H1 (cell line): ENCODE results near the gene PLSCR5. TPM values are rescaled to one million over a fixed set of nuclear protein-coding genes. Genes with fewer than 3 reads are reported as not detected.

ENCODE experiments used
- CTCF ChIA-PET: fragments of 300-600 bp; sonication (Branson Sonifier 250); formaldehyde crosslinking; loops from one replicate; lab custom pipeline; 2021; ENCODE audit not compliant: partially characterized antibody; lab: Charles Lee
- POLR2A ChIA-PET: fragments of 300-600 bp; sonication (Branson Sonifier 250); formaldehyde crosslinking; loops from one replicate; lab custom pipeline; 2021; ENCODE audit warnings: inconsistent platforms; ENCODE audit not compliant: partially characterized antibody; lab: Charles Lee
- DNase-seq, 2 experiments: peaks; one replicate each; pipeline versions ENCODE4 v3.0.0 to v3.0.0-alpha.2; 2010 to 2022; ENCODE audit warnings: low spot score in 2 of 2, low read depth in 1 of 2, mixed read lengths in 1 of 2
- FAIRE-seq: peaks from 2 replicates; lab custom pipeline; 2011; peaks lifted over from hg19 to GRCh38; lab: Jason Lieb, UNC
- H2AFZ ChIP-seq: 2 replicates; pipeline ENCODE4 v1.8.1; 2012; ENCODE audit warnings: low read length, inconsistent platforms
- H2AK5ac ChIP-seq: 2 replicates; pipeline ENCODE4 v1.6.1; 2013; ENCODE audit warnings: low read depth, low read length
- H2BK120ac ChIP-seq: replicated peaks from 2 replicates; pipeline ENCODE3; 2013; ENCODE audit warnings: low read depth, low read length, inconsistent platforms
- H2BK12ac ChIP-seq: 2 replicates; pipeline ENCODE4 v1.6.1; 2013; ENCODE audit warnings: low read depth, low read length
- H2BK15ac ChIP-seq: 2 replicates; pipeline ENCODE4 v1.6.1; 2013; ENCODE audit warnings: low read length
- H2BK20ac ChIP-seq: 2 replicates; pipeline ENCODE4 v1.6.1; 2013; ENCODE audit warnings: low read length
- H2BK5ac ChIP-seq: 2 replicates; pipeline ENCODE4 v1.6.1; 2013; ENCODE audit warnings: low read depth, low read length
- H3K14ac ChIP-seq: 2 replicates; pipeline ENCODE4 v1.6.1; 2013; ENCODE audit warnings: inconsistent platforms; ENCODE audit not compliant: insufficient read length
- H3K18ac ChIP-seq: 2 replicates; pipeline ENCODE4 v1.6.1; 2013; ENCODE audit warnings: low read length; ENCODE audit errors: extremely low read depth
- H3K23ac ChIP-seq: 2 replicates; pipeline ENCODE4 v1.6.1; 2013; ENCODE audit warnings: inconsistent platforms; ENCODE audit not compliant: insufficient read length
- H3K23me2 ChIP-seq: 2 replicates; pipeline ENCODE4 v1.6.1; 2013; ENCODE audit warnings: low read depth, low read length
- H3K27ac ChIP-seq: 2 replicates; pipeline ENCODE4 v1.6.1; 2011; ENCODE audit warnings: low read depth, low read length, inconsistent platforms
- H3K27me3 ChIP-seq, 4 experiments: replicated peaks in 1 of 4; 1 replicate in 1 of 4; 2 replicates in 3 of 4; pipeline versions ENCODE4 v1.6.1 to v1.8.1; 2011 to 2013; ENCODE audit warnings: low read length in 3 of 4, mild to moderate bottlenecking in 3 of 4, inconsistent platforms in 2 of 4, mixed read lengths in 2 of 4, moderate library complexity in 1 of 4; ENCODE audit not compliant: control insufficient read depth in 3 of 4, insufficient read depth in 3 of 4; ENCODE audit errors: extremely low read depth in 1 of 4
- H3K36me3 ChIP-seq, 4 experiments: 2 replicates each; pipeline versions ENCODE4 v1.6.1 to v1.8.1; 2011 to 2013; ENCODE audit warnings: mild to moderate bottlenecking in 4 of 4, low read length in 3 of 4, moderate library complexity in 2 of 4, control low read depth in 1 of 4, inconsistent platforms in 1 of 4; ENCODE audit not compliant: insufficient read depth in 4 of 4, control insufficient read depth in 2 of 4
- H3K4ac ChIP-seq: replicated peaks from 2 replicates; pipeline ENCODE3; 2013; ENCODE audit warnings: low read length, low read depth, mixed read lengths, inconsistent platforms; ENCODE audit not compliant: insufficient read length
- H3K4me1 ChIP-seq, 4 experiments: replicated peaks in 1 of 4; 1 replicate in 1 of 4; 2 replicates in 3 of 4; pipeline versions ENCODE4 v1.6.1 to v1.8.1; 2011 to 2013; ENCODE audit warnings: low read length in 3 of 4, inconsistent platforms in 2 of 4, mixed read lengths in 1 of 4; ENCODE audit not compliant: insufficient read depth in 4 of 4, control insufficient read depth in 3 of 4
- H3K4me2 ChIP-seq, 2 experiments: 2 replicates each; pipeline versions ENCODE4 v1.6.1 to v1.8.1; 2011 to 2013; ENCODE audit warnings: low read depth in 2 of 2, low read length in 2 of 2, control low read depth in 1 of 2, inconsistent platforms in 1 of 2, mild to moderate bottlenecking in 1 of 2; ENCODE audit not compliant: insufficient read depth in 1 of 2
- H3K4me3 ChIP-seq, 4 experiments: fragments of 200-600, 300-600 bp in 1 of 4; sonication (generic), shearing (Covaris generic), sonication (Bioruptor Twin) in 1 of 4; 2 replicates each; pipeline versions ENCODE4 v1.5.1 to v1.8.1; 2011 to 2016; ENCODE audit warnings: low read length in 4 of 4, low read depth in 3 of 4, control low read depth in 2 of 4, inconsistent platforms in 2 of 4, mild to moderate bottlenecking in 2 of 4, mixed read lengths in 1 of 4, moderate library complexity in 1 of 4; ENCODE audit not compliant: insufficient read depth in 2 of 4; ENCODE audit errors: extremely low read depth in 1 of 4
- H3K56ac ChIP-seq: replicated peaks from 2 replicates; pipeline ENCODE3; 2013; ENCODE audit warnings: low read depth, mild to moderate bottlenecking, mixed read lengths, low read length, inconsistent platforms; ENCODE audit not compliant: insufficient read length
- H3K79me1 ChIP-seq: 2 replicates; pipeline ENCODE4 v1.6.1; 2013; ENCODE audit warnings: low read depth, low read length, control low read depth
- H3K79me2 ChIP-seq, 2 experiments: 2 replicates each; pipeline versions ENCODE4 v1.6.1 to v1.8.1; 2012 to 2013; ENCODE audit warnings: low read length in 2 of 2, mild to moderate bottlenecking in 2 of 2, inconsistent platforms in 1 of 2; ENCODE audit not compliant: insufficient read depth in 2 of 2, control insufficient read depth in 1 of 2
- H3K9ac ChIP-seq, 4 experiments: replicated peaks in 1 of 4; 1 replicate in 1 of 4; 2 replicates in 3 of 4; pipeline versions ENCODE4 v1.6.1 to v1.8.1; 2011 to 2013; ENCODE audit warnings: low read depth in 3 of 4, low read length in 3 of 4, control low read depth in 2 of 4, mild to moderate bottlenecking in 2 of 4, moderate library complexity in 2 of 4, inconsistent platforms in 1 of 4; ENCODE audit errors: extremely low read depth in 1 of 4
- H3K9me3 ChIP-seq, 2 experiments: 2 replicates each; pipeline versions ENCODE4 v1.6.1 to v1.8.1; 2012 to 2013; ENCODE audit warnings: mild to moderate bottlenecking in 2 of 2, moderate library complexity in 2 of 2, control low read depth in 1 of 2, inconsistent platforms in 1 of 2, low read depth in 1 of 2, low read length in 1 of 2, mixed read lengths in 1 of 2; ENCODE audit not compliant: insufficient read depth in 2 of 2
- H4K20me1 ChIP-seq, 2 experiments: replicated peaks in 1 of 2; 2 replicates each; pipeline versions ENCODE3 to v1.8.1; 2011 to 2013; ENCODE audit warnings: inconsistent platforms in 2 of 2, low read length in 2 of 2, mild to moderate bottlenecking in 1 of 2; ENCODE audit not compliant: insufficient read depth in 2 of 2, control insufficient read depth in 1 of 2
- H4K5ac ChIP-seq: 2 replicates; pipeline ENCODE4 v1.6.1; 2013; ENCODE audit warnings: low read length, low read depth, mixed read lengths, inconsistent platforms; ENCODE audit not compliant: insufficient read length
- H4K8ac ChIP-seq: 2 replicates; pipeline ENCODE4 v1.8.0; 2013; ENCODE audit warnings: mild to moderate bottlenecking, moderate library complexity, low read length, inconsistent platforms; ENCODE audit not compliant: insufficient read depth; ENCODE audit errors: extremely low read depth
- H4K91ac ChIP-seq: replicated peaks from 2 replicates; pipeline ENCODE3; 2013; ENCODE audit warnings: low read length, mixed read lengths, inconsistent platforms; ENCODE audit not compliant: insufficient read length
- KDM5A ChIP-seq: fragments of 200-600 bp; IDR thresholded peaks from 2 replicates; pipeline ENCODE4 v1.7.1; 2012; ENCODE audit warnings: mild to moderate bottlenecking, low read length, inconsistent platforms, mixed read lengths
- SIX5 ChIP-seq: IDR thresholded peaks from 2 replicates; pipeline ENCODE4 v1.6.1; 2011; ENCODE audit warnings: mild to moderate bottlenecking, low read depth, low read length
- WGBS, 2 experiments: shearing (Covaris generic) in 1 of 2; methylation state at CpG; one replicate each; pipeline versions ENCODE4 v1.1.6 to v1.1.7; 2013 to 2015; ENCODE audit warnings: low lambda C conversion rate in 2 of 2, mixed read lengths in 2 of 2, inconsistent platforms in 1 of 2, low coverage in 1 of 2, missing lambda C conversion rate in 1 of 2; ENCODE audit not compliant: insufficient replicate concordance in 2 of 2, insufficient coverage in 1 of 2, insufficient read length in 1 of 2; ENCODE audit errors: extremely low coverage in 1 of 2, missing lambda C conversion rate in 1 of 2; 5-methylcytosine and 5-hydroxymethylcytosine counted together
- long read RNA-seq, 2 experiments: library from RNA in 1 of 2; library from capped mRNA in 1 of 2; stranded (forward); transcript quantifications; one replicate each; pipeline ENCODE4 v2.0.0, GENCODE V29; 2021; ENCODE audit warnings: inconsistent platforms in 1 of 2
- polyA minus RNA-seq, 3 experiments: library from RNA; depleted of rRNA, polyadenylated mRNA; stranded (reverse); fragments of >200 nt; gene quantifications; 1 replicate in 2 of 3; 2 replicates in 1 of 3; pipeline ENCODE4 v1.2.3, GENCODE V29; 2011
- polyA plus RNA-seq, 7 experiments: library from polyadenylated mRNA; depleted of rRNA in 3 of 7; stranded (reverse) in 5 of 7; unstranded in 2 of 7; fragments of >200 nt in 5 of 7; fragments of 200-250 nt in 2 of 7; gene quantifications; 1 replicate in 5 of 7; 2 replicates in 1 of 7; 4 replicates in 1 of 7; pipeline versions ENCODE4 v1.2.1 to v1.2.3, GENCODE V29; 2011 to 2013; ENCODE audit warnings: missing spikeins in 2 of 7, mixed read lengths in 2 of 7
- total RNA-seq: library from RNA; stranded (reverse); fragmentation: NEBNext Ultra II Directional; extraction: Animal tissue kit (Norgen Biotek cat#: 25700); gene quantifications from 2 replicates; pipeline ENCODE4 v1.2.1, GENCODE V29; 2021
- TF ChIP-seq, protein P1 (sequence below), 3 experiments: IDR thresholded peaks; 1 replicate in 2 of 3; 2 replicates in 1 of 3; pipeline versions ENCODE4 v1.5.1 to v1.6.1; 2011; ENCODE audit warnings: low read length in 3 of 3, mild to moderate bottlenecking in 3 of 3, inconsistent platforms in 2 of 3, low read depth in 1 of 3, moderate library complexity in 1 of 3; ENCODE audit not compliant: insufficient read depth in 1 of 3; ENCODE audit errors: control extremely low read depth in 1 of 3

Gene PLSCR5, protein sequence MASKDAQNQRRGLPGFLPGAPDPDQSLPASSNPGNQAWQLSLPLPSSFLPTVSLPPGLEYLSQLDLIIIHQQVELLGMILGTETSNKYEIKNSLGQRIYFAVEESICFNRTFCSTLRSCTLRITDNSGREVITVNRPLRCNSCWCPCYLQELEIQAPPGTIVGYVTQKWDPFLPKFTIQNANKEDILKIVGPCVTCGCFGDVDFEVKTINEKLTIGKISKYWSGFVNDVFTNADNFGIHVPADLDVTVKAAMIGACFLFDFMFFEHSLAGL
- total RNA-seq = not detected in 2 replicates
- polyA plus RNA-seq (2011; rRNA removed) = not detected in 2 replicates
- not detected for polyA plus RNA-seq (2011; cell fraction: cytosol; rRNA removed)
- not detected for polyA plus RNA-seq (2011; cell fraction: nucleus; rRNA removed)
- not detected in 4 replicates for polyA plus RNA-seq (2012, experiment 1 of 2)
- polyA plus RNA-seq (2012, experiment 2 of 2) = not detected
- polyA plus RNA-seq (2013, experiment 1 of 2) = not detected
- polyA plus RNA-seq (2013, experiment 2 of 2) = not detected
- polyA minus RNA-seq (2011; rRNA and poly(A)+ RNA removed) = not detected in 2 replicates
- polyA minus RNA-seq (2011; cell fraction: cytosol; rRNA and poly(A)+ RNA removed) = not detected
- polyA minus RNA-seq (2011; cell fraction: nucleus; rRNA and poly(A)+ RNA removed) = not detected
- long read RNA-seq, experiment 1 = 0 reads
- long read RNA-seq, experiment 2 = 0 reads

DNA sequence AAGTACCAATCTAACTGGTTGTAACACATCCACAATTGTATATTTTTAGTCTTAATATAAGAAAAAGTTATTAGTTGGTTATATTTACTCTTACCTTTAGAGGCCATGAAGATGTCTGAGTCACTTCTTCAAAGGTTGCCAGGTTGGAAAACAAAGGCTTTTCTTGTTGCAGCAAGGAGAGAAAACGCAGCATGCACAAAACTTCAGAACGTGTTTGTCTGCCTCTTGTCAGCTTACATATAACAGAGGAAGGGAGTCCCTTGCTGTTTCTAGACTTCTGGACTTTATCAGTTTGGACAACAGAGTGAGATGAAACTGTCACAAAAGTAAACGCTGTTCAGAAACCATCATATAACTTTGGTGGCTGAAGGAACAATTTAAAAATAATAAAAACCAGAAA, at the start of gene PLSCR5:
TSS of gene PLSCR5 (minus strand) at position 241 of the 400 bp plus-strand sequence. CDS start at position 107, 134 bp downstream.
- no peaks in the 10 kb centered on the region for H3K9me3 ChIP-seq
- no peak for DNase-seq
- H3K36me3 ChIP-seq = no peaks in the 10 kb centered on the region
- CTCF ChIA-PET = interaction anchor here (0.6 kb wide), 2 partner anchors 14 to 16 kb away, joined by 3 to 5 read pairs; no protein-coding TSS in a partner anchor
- H3K18ac ChIP-seq = no peak within 1 kb of the TSS
- H4K5ac ChIP-seq = no peak within 1 kb of the TSS
- H3K56ac ChIP-seq = no peak within 1 kb of the TSS
- H3K27ac ChIP-seq = no peak within 1 kb of the TSS
- no peak within 1 kb of the TSS for H2AK5ac ChIP-seq
- no peak within 1 kb of the TSS for H2BK5ac ChIP-seq
- WGBS, 2 experiments = 88% methylated on average over 3 of the region's 3 CpGs; no CpG with 5 or more reads in 1 of the 2 experiments
- no peak for FAIRE-seq
- H3K23ac ChIP-seq = no peak within 1 kb of the TSS
- H3K14ac ChIP-seq = no peak within 1 kb of the TSS
- no peak within 1 kb of the TSS for H3K4ac ChIP-seq
- no peak within 1 kb of the TSS for H3K9ac ChIP-seq
- H2BK120ac ChIP-seq = no peak within 1 kb of the TSS
- TF ChIP-seq SIX5 = no peak
- TF ChIP-seq, protein P1, sequence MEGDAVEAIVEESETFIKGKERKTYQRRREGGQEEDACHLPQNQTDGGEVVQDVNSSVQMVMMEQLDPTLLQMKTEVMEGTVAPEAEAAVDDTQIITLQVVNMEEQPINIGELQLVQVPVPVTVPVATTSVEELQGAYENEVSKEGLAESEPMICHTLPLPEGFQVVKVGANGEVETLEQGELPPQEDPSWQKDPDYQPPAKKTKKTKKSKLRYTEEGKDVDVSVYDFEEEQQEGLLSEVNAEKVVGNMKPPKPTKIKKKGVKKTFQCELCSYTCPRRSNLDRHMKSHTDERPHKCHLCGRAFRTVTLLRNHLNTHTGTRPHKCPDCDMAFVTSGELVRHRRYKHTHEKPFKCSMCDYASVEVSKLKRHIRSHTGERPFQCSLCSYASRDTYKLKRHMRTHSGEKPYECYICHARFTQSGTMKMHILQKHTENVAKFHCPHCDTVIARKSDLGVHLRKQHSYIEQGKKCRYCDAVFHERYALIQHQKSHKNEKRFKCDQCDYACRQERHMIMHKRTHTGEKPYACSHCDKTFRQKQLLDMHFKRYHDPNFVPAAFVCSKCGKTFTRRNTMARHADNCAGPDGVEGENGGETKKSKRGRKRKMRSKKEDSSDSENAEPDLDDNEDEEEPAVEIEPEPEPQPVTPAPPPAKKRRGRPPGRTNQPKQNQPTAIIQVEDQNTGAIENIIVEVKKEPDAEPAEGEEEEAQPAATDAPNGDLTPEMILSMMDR (IDR thresholded peaks at IDR 0.05; ENCODE audit: control extremely low read depth in 1 of 3, insufficient read depth in 1 of 3, low read depth in 1 of 3, low read length in 3 of 3) = no peak
- no peak for TF ChIP-seq KDM5A
- TF ChIP-seq, all 59 proteins: peak for 0
- H4K20me1 ChIP-seq = no peaks in the 10 kb centered on the region
- no peak within 1 kb of the TSS for H3K4me2 ChIP-seq
- H2BK12ac ChIP-seq = no peak within 1 kb of the TSS
- H3K79me2 ChIP-seq = no peaks in the 10 kb centered on the region
- H3K23me2 ChIP-seq = no peaks in the 10 kb centered on the region
- no peak within 1 kb of the TSS for H2BK15ac ChIP-seq
- H3K4me3 ChIP-seq = no peak within 1 kb of the TSS
- H3K79me1 ChIP-seq = no peaks in the 10 kb centered on the region
- no peak within 1 kb of the TSS for H2BK20ac ChIP-seq
- H2AFZ ChIP-seq = no peak within 1 kb of the TSS; the same call in 1 of the 2 replicates
- no peaks in the 10 kb centered on the region for H3K4me1 ChIP-seq
- POLR2A ChIA-PET = no interaction called here
- H3K27me3 ChIP-seq = no peaks in the 10 kb centered on the region
- H4K91ac ChIP-seq = no peak within 1 kb of the TSS
- no peak within 1 kb of the TSS for H4K8ac ChIP-seq
